Mesendoderm (in vitro differentiated cells): ENCODE data around the gene DCUN1D5. TPM values are rescaled to one million over a fixed set of nuclear protein-coding genes. Genes with fewer than 3 reads are reported as not detected.

Experiments
- DNase-seq: peaks from one replicate; pipeline ENCODE4 v3.0.0; 2013
- H2AK5ac ChIP-seq: 2 replicates; pipeline ENCODE4 v1.6.1; 2013; ENCODE audit warnings: low read length, inconsistent platforms
- H2BK120ac ChIP-seq: 2 replicates; pipeline ENCODE4 v1.6.1; 2013; ENCODE audit warnings: low read depth, mild to moderate bottlenecking, low read length, moderate library complexity, mixed read lengths
- H2BK15ac ChIP-seq: replicated peaks from 2 replicates; pipeline ENCODE4 v1.6.1; 2013; ENCODE audit warnings: low read depth, mild to moderate bottlenecking, moderate library complexity
- H2BK5ac ChIP-seq: 2 replicates; pipeline ENCODE4 v1.6.1; 2013; ENCODE audit warnings: low read length, inconsistent platforms
- H3K18ac ChIP-seq: 2 replicates; pipeline ENCODE4 v1.6.1; 2013; ENCODE audit warnings: mild to moderate bottlenecking, low read length, mixed read lengths
- H3K23ac ChIP-seq: one replicate; pipeline ENCODE4 v1.6.1; 2013; ENCODE audit warnings: low read length
- H3K27ac ChIP-seq: 2 replicates; pipeline ENCODE4 v1.5.1; 2013; ENCODE audit warnings: low read depth, mild to moderate bottlenecking, inconsistent platforms, low read length, moderate library complexity
- H3K27me3 ChIP-seq: 2 replicates; pipeline ENCODE4 v1.6.1; 2013; ENCODE audit warnings: low read length, control low read depth, mild to moderate bottlenecking, inconsistent platforms; ENCODE audit not compliant: insufficient read depth, poor library complexity
- H3K36me3 ChIP-seq: 2 replicates; pipeline ENCODE4 v1.6.1; 2013; ENCODE audit warnings: low read length, inconsistent platforms; ENCODE audit not compliant: control insufficient read depth, insufficient read depth
- H3K4ac ChIP-seq: one replicate; pipeline ENCODE4 v1.6.1; 2013; ENCODE audit warnings: low read depth, mild to moderate bottlenecking, low read length, moderate library complexity
- H3K4me1 ChIP-seq: 2 replicates; pipeline ENCODE4 v1.6.1; 2013; ENCODE audit warnings: low read depth, low read length, inconsistent platforms; ENCODE audit not compliant: control insufficient read depth
- H3K4me2 ChIP-seq: 2 replicates; pipeline ENCODE4 v1.6.1; 2013; ENCODE audit warnings: low read length
- H3K4me3 ChIP-seq: 2 replicates; pipeline ENCODE4 v1.5.1; 2013; ENCODE audit warnings: mild to moderate bottlenecking, low read length
- H3K56ac ChIP-seq: one replicate; pipeline ENCODE4 v1.6.1; 2013; ENCODE audit warnings: low read length
- H3K79me1 ChIP-seq: 2 replicates; pipeline ENCODE4 v1.6.1; 2013; ENCODE audit warnings: low read length, inconsistent platforms
- H3K79me2 ChIP-seq: 2 replicates; pipeline ENCODE4 v1.6.1; 2013; ENCODE audit warnings: mild to moderate bottlenecking, low read length; ENCODE audit not compliant: control insufficient read depth, insufficient read depth
- H3K9ac ChIP-seq: 2 replicates; pipeline ENCODE4 v1.6.1; 2013; ENCODE audit warnings: low read length, inconsistent platforms
- H4K5ac ChIP-seq: one replicate; pipeline ENCODE4 v1.6.1; 2013; ENCODE audit warnings: low read length
- H4K8ac ChIP-seq: one replicate; pipeline ENCODE4 v1.6.1; 2013; ENCODE audit warnings: low read depth, mild to moderate bottlenecking, control low read depth, low read length, moderate library complexity
- WGBS: extraction: QIAGEN DNeasy Blood & Tissue Kit; methylation state at CpG from one replicate; pipeline ENCODE4 v1.1.7; 2013; ENCODE audit warnings: low lambda C conversion rate, missing lambda C conversion rate; ENCODE audit not compliant: insufficient coverage; ENCODE audit errors: extremely low coverage; 5-methylcytosine and 5-hydroxymethylcytosine counted together
- polyA plus RNA-seq, 2 experiments: library from polyadenylated mRNA; stranded (reverse); fragments of 200-250 nt; gene quantifications; one replicate each; pipeline ENCODE4 v1.2.3, GENCODE V29; 2013

Gene DCUN1D5
- polyA plus RNA-seq (2013, experiment 1 of 2) = 182 TPM
- 180 TPM for polyA plus RNA-seq (2013, experiment 2 of 2)

- Histone ChIP-seq H2BK120ac (peak within 1 kb of the TSS; percentile 2), H3K9ac (peak within 1 kb of the TSS; percentile 93), H3K36me3 (no peaks in the 10 kb centered on the region), H2BK5ac (no peak within 1 kb of the TSS), H2BK15ac (no peak within 1 kb of the TSS), H3K18ac (peak within 1 kb of the TSS; percentile 89), H3K79me1 (no peaks in the 10 kb centered on the region), H4K5ac (peak within 1 kb of the TSS; percentile 59), H3K23ac (peak within 1 kb of the TSS; percentile 1), H2AK5ac (peak within 1 kb of the TSS; percentile 27), H3K4me1 (no peaks in the 10 kb centered on the region), H3K79me2 (peaks cover 29% of the 10 kb centered on the region), H3K27me3 (no peaks in the 10 kb centered on the region), H3K4ac (peak within 1 kb of the TSS; percentile 65), H3K27ac (peak within 1 kb of the TSS; percentile 87), H3K56ac (peak within 1 kb of the TSS; percentile 92), H3K4me2 (peak within 1 kb of the TSS; percentile 84), H4K8ac (no peak within 1 kb of the TSS), H3K4me3 (peak within 1 kb of the TSS; percentile 94)
- WGBS = no CpG with 5 or more reads among the region's 54 CpGs
- peak; percentile 97 for DNase-seq
These were observed at the start of gene DCUN1D5 for GRCh38 chr11:103091801-103092524. TSS of gene DCUN1D5 (minus strand) at chr11:103092160. CDS start at chr11:103091872, 288 bp downstream.

DNA sequence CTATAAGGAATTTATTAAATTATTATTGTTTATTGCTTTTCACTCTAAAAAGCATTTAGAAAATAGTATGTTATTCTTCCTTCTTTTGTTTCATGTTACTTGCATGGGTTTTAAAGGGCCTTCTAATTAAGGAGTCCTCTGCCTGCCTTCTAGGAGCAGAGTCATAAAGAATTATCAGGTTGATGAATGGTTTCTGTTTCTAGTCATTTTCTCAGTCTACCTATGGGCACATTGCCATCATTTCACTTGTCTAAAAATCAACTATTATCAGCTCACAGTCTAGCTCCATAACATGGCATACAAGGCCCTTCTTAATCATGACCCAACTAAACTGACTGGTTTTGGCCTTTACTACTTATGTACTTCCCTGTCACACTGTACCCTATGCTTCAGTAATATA lies 33.5 kb upstream of the DCUN1D5 start:
- Histone ChIP-seq H3K18ac (no peak overlapping the region), H2BK120ac (no peak overlapping the region), H3K79me1 (no peaks in the 10 kb centered on the region), H3K4me2 (no peak overlapping the region), H2BK15ac (no peak overlapping the region), H3K79me2 (no peaks in the 10 kb centered on the region), H3K36me3 (no peaks in the 10 kb centered on the region), H3K4me1 (no peaks in the 10 kb centered on the region), H3K23ac (no peak overlapping the region), H3K27ac (no peak overlapping the region), H3K9ac (no peak overlapping the region), H3K56ac (no peak overlapping the region), H4K8ac (no peak overlapping the region), H3K27me3 (no peaks in the 10 kb centered on the region), H2BK5ac (no peak overlapping the region), H4K5ac (no peak overlapping the region), H2AK5ac (no peak overlapping the region), H3K4me3 (no peak overlapping the region), H3K4ac (no peak overlapping the region)
- DNase-seq = no peak

DNA sequence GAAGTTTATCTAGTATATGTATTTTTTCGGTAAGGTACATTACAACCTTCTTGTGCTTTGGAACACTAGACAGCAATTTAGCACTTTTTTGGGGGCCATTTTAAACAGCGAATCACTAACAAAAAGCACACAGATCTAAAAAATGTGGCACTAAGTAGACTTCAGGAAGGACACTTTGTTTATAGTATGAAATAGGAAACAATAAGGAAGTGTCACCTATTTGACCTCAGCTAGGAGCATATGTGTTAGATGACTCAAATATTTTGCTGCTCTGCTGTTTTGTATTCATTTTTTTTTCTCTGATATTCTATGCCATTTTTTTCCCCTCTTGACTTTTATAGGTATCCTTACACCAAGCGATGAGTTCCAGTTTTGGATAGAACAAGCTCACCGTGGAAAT lies 22.9 kb upstream of the DCUN1D5 start:
- H2BK120ac ChIP-seq = no peak overlapping the region
- no peaks in the 10 kb centered on the region for H3K27me3 ChIP-seq
- no peak overlapping the region for H3K56ac ChIP-seq
- H2BK5ac ChIP-seq = no peak overlapping the region
- H3K4ac ChIP-seq = no peak overlapping the region
- H3K79me1 ChIP-seq = no peaks in the 10 kb centered on the region
- no peak overlapping the region for H4K8ac ChIP-seq
- DNase-seq = no peak
- no peaks in the 10 kb centered on the region for H3K79me2 ChIP-seq
- H3K36me3 ChIP-seq = no peaks in the 10 kb centered on the region
- no peak overlapping the region for H3K27ac ChIP-seq
- no peak overlapping the region for H3K4me3 ChIP-seq
- H3K4me2 ChIP-seq = no peak overlapping the region
- H4K5ac ChIP-seq = no peak overlapping the region
- H3K23ac ChIP-seq = no peak overlapping the region
- H3K9ac ChIP-seq = no peak overlapping the region
- H3K18ac ChIP-seq = no peak overlapping the region
- WGBS = no CpG with 5 or more reads among the region's 4 CpGs
- no peak overlapping the region for H2BK15ac ChIP-seq
- no peak overlapping the region for H2AK5ac ChIP-seq
- no peaks in the 10 kb centered on the region for H3K4me1 ChIP-seq

DNA sequence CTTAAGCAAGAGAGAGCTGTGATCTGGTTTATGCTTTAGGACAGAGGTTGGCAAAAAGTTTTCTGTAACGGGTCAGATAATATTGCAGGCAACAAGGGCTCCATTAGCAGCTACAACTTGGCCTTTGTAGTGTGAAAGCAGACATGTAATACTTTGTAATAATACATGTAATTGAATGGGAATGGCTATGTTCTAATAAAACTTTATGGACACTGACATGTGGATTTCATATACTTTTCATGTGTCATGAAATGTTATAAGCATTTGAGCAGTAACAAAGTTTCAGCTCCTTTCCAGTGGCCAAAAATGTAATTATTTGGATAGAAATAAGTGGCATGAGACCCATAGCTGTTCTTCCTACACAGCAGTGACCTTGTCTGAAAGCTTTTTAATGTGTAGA lies 20.4 kb upstream of the DCUN1D5 start:
- Histone ChIP-seq H3K27ac (no peak overlapping the region), H3K36me3 (no peaks in the 10 kb centered on the region), H3K4ac (no peak overlapping the region), H3K79me2 (no peaks in the 10 kb centered on the region), H3K4me2 (no peak overlapping the region), H3K4me3 (no peak overlapping the region), H3K79me1 (no peaks in the 10 kb centered on the region), H3K18ac (no peak overlapping the region), H2BK120ac (no peak overlapping the region), H2AK5ac (no peak overlapping the region), H2BK15ac (no peak overlapping the region), H3K23ac (no peak overlapping the region), H2BK5ac (no peak overlapping the region), H3K9ac (no peak overlapping the region), H4K5ac (no peak overlapping the region), H4K8ac (no peak overlapping the region), H3K4me1 (no peaks in the 10 kb centered on the region), H3K27me3 (no peaks in the 10 kb centered on the region), H3K56ac (no peak overlapping the region)
- WGBS = no CpG with 5 or more reads among the region's 1 CpG
- DNase-seq = no peak

DNA sequence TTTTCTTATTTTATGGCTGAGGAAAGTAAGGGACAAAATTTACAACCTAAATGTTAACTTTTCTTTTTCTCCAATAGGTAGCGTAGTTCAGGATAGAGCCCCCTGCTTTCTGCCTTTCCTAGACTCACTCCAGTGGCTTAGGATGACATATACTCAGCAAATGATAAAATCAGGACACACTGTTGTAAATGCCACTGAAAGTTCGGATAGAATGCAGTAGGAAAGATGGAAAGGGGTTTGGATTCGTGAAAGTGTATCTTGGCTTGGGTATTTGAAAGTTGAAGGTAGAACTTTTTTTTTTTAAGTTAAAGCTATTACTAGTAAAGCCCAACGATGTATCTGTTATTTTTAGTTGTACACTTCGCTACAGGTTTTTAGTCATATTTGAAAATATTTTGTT lies 19.4 kb upstream of the DCUN1D5 start:
- Histone ChIP-seq H4K5ac (no peak overlapping the region), H3K79me1 (no peaks in the 10 kb centered on the region), H3K23ac (no peak overlapping the region), H3K9ac (no peak overlapping the region), H2BK120ac (no peak overlapping the region), H3K4me2 (no peak overlapping the region), H2BK5ac (no peak overlapping the region), H3K79me2 (no peaks in the 10 kb centered on the region), H3K27me3 (no peaks in the 10 kb centered on the region), H3K36me3 (no peaks in the 10 kb centered on the region), H3K56ac (no peak overlapping the region), H3K27ac (no peak overlapping the region), H3K4me3 (no peak overlapping the region), H2BK15ac (no peak overlapping the region), H3K4ac (no peak overlapping the region), H3K18ac (no peak overlapping the region), H3K4me1 (no peaks in the 10 kb centered on the region), H4K8ac (no peak overlapping the region), H2AK5ac (no peak overlapping the region)
- WGBS = 100% methylated on average over 1 of the region's 5 CpGs
- no peak for DNase-seq

- Histone ChIP-seq H3K4me2 (no peak overlapping the region), H3K27me3 (no peaks in the 10 kb centered on the region), H3K18ac (no peak overlapping the region), H3K79me1 (no peaks in the 10 kb centered on the region), H3K56ac (no peak overlapping the region), H2BK5ac (no peak overlapping the region), H4K8ac (no peak overlapping the region), H3K4ac (no peak overlapping the region), H3K4me3 (no peak overlapping the region), H4K5ac (no peak overlapping the region), H3K4me1 (no peaks in the 10 kb centered on the region), H3K36me3 (no peaks in the 10 kb centered on the region), H2AK5ac (no peak overlapping the region), H3K27ac (no peak overlapping the region), H3K79me2 (no peaks in the 10 kb centered on the region), H3K23ac (no peak overlapping the region), H3K9ac (no peak overlapping the region), H2BK120ac (no peak overlapping the region), H2BK15ac (no peak overlapping the region)
- DNase-seq = no peak
These were observed 18.4 kb upstream of the DCUN1D5 start for GRCh38 chr11:103110391-103110790.
